Right cardiac atrium (tissue), 5 donors: ENCODE results near the gene FHAD1. TPM values are rescaled to one million over a fixed set of nuclear protein-coding genes. Genes with fewer than 3 reads are reported as not detected.
"Not testable (repeated sequence)": the region's sequence is repeated elsewhere in the genome, so short reads cannot be mapped to it uniquely, and the experiment has no call there.

Experiments used
- ATAC-seq, 2 donors: fragments of 200-7000 bp; cut with Tn5 transposase; one replicate each; pipeline versions ENCODE4 v1.8.0 to v1.9.1; 2020; ENCODE audit warnings: moderate library complexity in 2 of 2, mild to moderate bottlenecking in 1 of 2
- DNase-seq, 3 donors: peaks; one replicate each; pipeline ENCODE4 v3.0.0-alpha.2; 2020
- H3K27ac ChIP-seq: one replicate; pipeline ENCODE4 v1.5.1; 2013; ENCODE audit warnings: mild to moderate bottlenecking, low read length, control low read depth, moderate library complexity
- H3K27me3 ChIP-seq: one replicate; pipeline ENCODE4 v1.6.1; 2013; ENCODE audit not compliant: control insufficient read depth, insufficient read depth
- H3K4me1 ChIP-seq: one replicate; pipeline ENCODE4 v1.6.1; 2013; ENCODE audit warnings: low read length; ENCODE audit not compliant: control insufficient read depth, insufficient read depth
- H3K4me3 ChIP-seq: one replicate; pipeline ENCODE4 v1.5.1; 2013; ENCODE audit warnings: low read length, control low read depth
- H3K9me3 ChIP-seq: one replicate; pipeline ENCODE4 v1.6.1; 2013; ENCODE audit warnings: low read length; ENCODE audit not compliant: control insufficient read depth
- WGBS: extraction: QIAGEN DNeasy Blood & Tissue Kit; methylation state at CpG from one replicate; pipeline ENCODE4 v1.1.7; 2013; 5-methylcytosine and 5-hydroxymethylcytosine counted together
- intact Hi-C, 4 donors: fragments of 100-400 bp; cut with DNase I; formaldehyde crosslinking; loops; one replicate each; pipeline versions ENCODE4 v1.11.0 to v1.14.0; 2022 to 2023
- polyA plus RNA-seq: library from polyadenylated mRNA; stranded (reverse); fragments of 200-250 nt; gene quantifications from one replicate; pipeline ENCODE4 v1.2.3, GENCODE V29; 2013
- total RNA-seq, 4 donors: library from RNA; stranded (reverse); fragmentation: NEBNext Ultra II Directional; extraction: Animal tissue kit (Norgen Biotek cat#: 25700); gene quantifications; one replicate each; pipeline ENCODE4 v1.2.1, GENCODE V29; 2021
- donor health status: healthy with polysubstance abuse.
- donor health status: DM: no; HTN: yes; CAD: no.
- donor health status: DM: no; HTN: no; CAD: no.
- donor health status: DM: no; HTN: yes; CAD: no; lungs with severe emphysema.
- donor health status: DM: yes; HTN: yes; CAD: no.

Gene FHAD1
- total and polyA plus RNA-seq, 5 donors: 0.06 to 1.0 (median 0.17) TPM; not detected in 1

DNA sequence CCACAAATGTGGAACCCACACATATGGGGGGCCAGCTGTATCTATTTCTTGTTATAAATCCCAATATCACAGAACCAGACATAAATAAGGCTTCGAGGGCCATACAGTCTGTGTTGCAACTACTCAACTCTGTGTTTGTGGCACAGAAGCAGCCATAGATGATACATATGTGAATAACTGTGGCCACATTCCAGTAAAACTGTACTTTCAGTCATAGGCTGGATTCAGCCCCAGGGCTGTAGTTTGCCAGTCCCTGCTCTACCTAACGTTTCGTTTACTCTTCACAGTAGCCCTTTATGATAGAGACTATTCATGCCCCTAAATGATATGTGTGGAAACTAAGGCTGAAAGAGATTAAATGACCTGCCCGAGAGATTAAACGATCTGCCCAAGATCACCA lies 48.7 kb downstream of the FHAD1 start:
- no peak overlapping the region for H3K4me3 ChIP-seq
- intact Hi-C loops: no loop called here

DNA sequence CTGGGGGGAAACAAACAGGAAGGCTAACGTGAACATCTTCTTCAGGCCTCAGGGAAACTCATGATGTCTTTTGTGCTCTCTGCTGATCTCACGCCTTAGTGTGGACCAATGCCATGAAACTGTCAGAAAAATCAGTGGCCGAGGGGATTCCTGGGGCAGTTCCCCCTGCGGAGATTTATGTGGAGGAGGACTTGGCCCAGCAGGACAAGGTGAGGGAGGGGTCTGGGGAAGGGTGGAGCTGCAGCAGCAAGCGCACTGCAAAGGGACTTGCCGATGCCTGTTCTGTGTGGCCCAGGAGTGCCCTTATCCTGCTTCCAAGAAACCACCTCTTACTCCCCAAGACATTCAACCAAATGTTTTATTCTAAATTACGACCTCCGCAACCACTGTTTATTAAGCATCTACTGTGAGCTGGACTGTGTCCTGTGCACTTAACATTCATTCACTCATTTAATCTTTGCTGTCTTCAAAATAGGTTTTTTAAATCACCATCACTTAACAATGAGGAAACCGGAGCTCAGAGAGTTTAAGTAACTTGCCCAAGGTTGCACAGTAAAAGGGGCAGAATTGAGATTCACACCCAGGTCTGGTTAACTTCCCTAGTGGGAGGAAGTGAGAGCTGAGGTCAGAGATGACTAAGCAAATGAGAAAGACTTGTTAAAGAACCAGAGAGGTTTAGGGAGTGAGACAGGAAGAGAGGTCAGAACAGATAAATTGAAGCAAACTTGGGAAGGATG lies 49.7 kb downstream of the FHAD1 start:
- no peaks in the 10 kb centered on the region for H3K27me3 ChIP-seq
- 67% methylated on average over 9 of the region's 9 CpGs for WGBS
- no peak overlapping the region for H3K4me3 ChIP-seq
- no peak for ATAC-seq
- intact Hi-C loops: no loop called here
- no peak for DNase-seq
- H3K4me1 ChIP-seq: no peaks in the 10 kb centered on the region
- H3K27ac ChIP-seq: no peak overlapping the region
- H3K9me3 ChIP-seq: no peaks in the 10 kb centered on the region

More for the DNA sequence above, 48.7 kb downstream of the FHAD1 start:
- ATAC-seq (no peak), DNase-seq (no peak)
- Histone ChIP-seq H3K9me3 (no peaks in the 10 kb centered on the region), H3K27me3 (no peaks in the 10 kb centered on the region), H3K4me1 (no peaks in the 10 kb centered on the region), H3K27ac (no peak overlapping the region)
- WGBS: 71% methylated on average over 5 of the region's 5 CpGs

DNA sequence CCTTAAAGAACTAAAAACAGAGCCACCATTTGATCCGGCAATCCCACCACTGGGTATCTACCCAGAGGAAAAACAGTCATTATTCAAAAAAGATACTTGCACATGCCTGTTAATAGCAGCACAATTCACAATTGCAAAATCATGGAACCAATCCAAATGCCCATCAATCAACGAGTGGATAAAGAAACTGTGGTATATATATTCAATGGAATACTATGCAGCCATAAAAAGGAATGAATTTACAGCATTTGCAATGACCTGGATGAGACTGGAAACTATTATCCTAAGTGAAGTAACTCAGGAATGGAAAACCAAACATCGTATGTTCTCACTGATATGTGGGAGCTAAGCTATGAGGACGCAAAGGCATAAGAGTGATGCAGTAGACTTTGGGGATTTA lies 51.0 kb downstream of the FHAD1 start:
- 95% methylated on average over 4 of the region's 4 CpGs for WGBS
- H3K4me3 ChIP-seq, H3K4me1 ChIP-seq, H3K27ac ChIP-seq, H3K27me3 ChIP-seq, DNase-seq, ATAC-seq, H3K9me3 ChIP-seq, intact Hi-C loops: not testable (repeated sequence)

DNA sequence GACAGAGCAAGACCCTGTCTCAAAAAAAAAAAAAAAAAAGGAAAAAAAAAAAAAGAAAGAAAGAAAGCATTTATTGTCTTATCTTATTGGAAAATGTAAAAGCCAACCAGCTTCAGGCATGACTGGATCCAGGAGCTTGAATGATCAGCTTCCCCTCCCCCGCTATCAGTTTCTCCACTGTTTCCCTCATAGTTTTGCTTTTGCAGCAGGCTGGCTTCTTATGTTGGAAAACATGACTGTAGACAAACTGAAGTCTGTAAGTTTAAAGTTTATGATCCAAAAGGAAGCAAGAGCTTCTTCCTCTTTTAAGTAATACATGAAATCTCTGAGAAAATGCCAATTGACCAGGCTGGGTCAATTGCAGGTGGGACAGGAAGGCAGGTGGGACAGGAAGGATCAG lies 52.2 kb downstream of the FHAD1 start:
- H3K27ac ChIP-seq: no peak overlapping the region
- 44% methylated on average over 1 of the region's 1 CpG for WGBS
- no peak for ATAC-seq

DNA sequence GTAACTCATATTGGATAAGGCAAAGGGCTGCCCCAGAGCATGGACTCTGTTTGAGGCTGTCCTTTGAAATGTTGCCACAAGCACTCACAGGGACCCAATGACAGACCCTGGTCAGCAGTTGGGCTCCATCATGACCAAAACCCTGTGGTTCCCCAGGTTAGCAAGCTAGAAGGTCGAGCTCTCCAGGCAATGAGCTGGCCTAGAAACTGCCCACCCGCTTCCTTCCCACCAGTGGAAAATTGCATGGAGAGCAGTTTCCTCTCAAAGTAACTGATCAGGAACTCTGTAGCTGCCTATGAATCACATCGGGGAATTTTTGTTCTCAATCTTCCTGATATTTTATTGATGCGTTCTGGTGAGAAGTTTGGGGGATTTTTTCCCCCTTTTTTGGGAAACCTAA lies 52.8 kb downstream of the FHAD1 start:
- Histone ChIP-seq H3K4me3 (no peak overlapping the region), H3K4me1 (no peaks in the 10 kb centered on the region), H3K27ac (no peak overlapping the region), H3K9me3 (no peaks in the 10 kb centered on the region), H3K27me3 (no peaks in the 10 kb centered on the region)
- no peak for ATAC-seq
- intact Hi-C loops: loop anchor here in 3 of 4 donors (5.0 to 10.0 kb wide), 3 partner anchors 145 to 175 kb away; partner anchors contain the start of gene TMEM51 (in 1 of the 3)
- no peak for DNase-seq
- WGBS: 70% methylated on average over 4 of the region's 4 CpGs

More for the DNA sequence above, 52.2 kb downstream of the FHAD1 start:
- H3K4me3 ChIP-seq: no peak overlapping the region
- intact Hi-C loops: no loop called here
- DNase-seq: no peak
- no peaks in the 10 kb centered on the region for H3K4me1 ChIP-seq
- no peaks in the 10 kb centered on the region for H3K9me3 ChIP-seq
- H3K27me3 ChIP-seq: no peaks in the 10 kb centered on the region

DNA sequence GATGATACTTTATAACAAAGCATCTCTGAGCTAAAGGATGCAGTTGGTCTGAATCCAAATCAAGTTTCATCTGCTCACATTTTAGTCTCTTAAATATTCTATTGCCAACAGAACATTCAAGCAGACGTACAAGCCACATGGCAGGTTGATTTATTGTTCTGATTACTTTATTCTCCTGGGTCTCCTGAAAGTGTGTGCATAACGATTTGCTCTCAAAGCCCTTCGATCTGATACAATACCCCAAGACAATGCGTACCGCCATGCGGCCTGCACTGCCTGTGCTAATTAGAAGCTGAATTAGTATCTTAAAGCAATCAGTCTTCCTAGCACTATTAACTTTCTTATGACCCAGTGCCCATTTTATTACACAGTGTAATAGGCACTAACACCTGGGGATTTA lies 56.9 kb downstream of the FHAD1 start:
- no peak overlapping the region for H3K27ac ChIP-seq
- no peaks in the 10 kb centered on the region for H3K4me1 ChIP-seq
- 87% methylated on average over 6 of the region's 6 CpGs for whole genome bisulfite sequencing
- no peaks in the 10 kb centered on the region for H3K27me3 ChIP-seq
- DNase-seq: no peak
- ATAC-seq: no peak
- H3K4me3 ChIP-seq: no peak overlapping the region
- intact Hi-C loops: loop anchor here in 3 of 4 donors (2.0 to 10.0 kb wide), 4 partner anchors 149 to 179 kb away; partner anchors contain the start of gene TMEM51 (in 1 of the 3)
- H3K9me3 ChIP-seq: no peaks in the 10 kb centered on the region

DNA sequence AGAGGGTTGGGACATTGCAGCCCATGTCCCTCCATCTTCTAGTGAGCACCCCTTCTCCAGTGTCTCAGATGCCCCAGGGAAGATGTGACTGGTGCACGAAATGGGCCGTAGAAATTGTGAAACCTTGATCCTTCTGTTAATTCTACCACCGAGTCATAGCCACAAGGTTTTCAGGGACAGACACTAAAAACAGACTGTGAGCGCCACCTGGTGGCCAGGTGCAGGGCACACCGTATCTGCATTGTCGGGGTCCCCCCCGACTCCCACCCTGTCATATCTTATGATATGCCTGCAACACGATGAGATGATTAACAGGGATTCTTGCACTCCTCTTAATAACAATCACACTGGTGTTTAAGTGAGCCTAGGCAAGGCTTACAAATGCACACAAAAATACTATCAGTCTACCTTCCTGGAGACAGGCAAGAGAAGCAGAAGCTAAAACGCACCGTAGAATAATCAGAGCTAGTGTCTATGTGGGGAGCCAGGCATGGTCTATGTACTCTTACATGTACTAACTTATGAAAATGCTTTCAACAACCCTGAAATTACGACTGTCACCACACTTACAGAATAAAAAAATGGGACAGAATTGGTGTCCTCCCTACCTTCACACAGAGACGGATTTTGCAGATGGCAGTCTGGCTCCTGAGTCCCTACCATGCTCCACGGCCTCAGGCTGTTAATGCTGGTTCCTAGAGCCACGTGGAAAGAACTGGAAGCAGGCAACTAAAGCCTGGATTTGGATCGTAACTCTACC lies 57.9 kb downstream of the FHAD1 start:
- H3K4me3 ChIP-seq: no peak overlapping the region
- ATAC-seq: peak in 1 of 2 donors; percentile 66
- H3K4me1 ChIP-seq: no peaks in the 10 kb centered on the region
- no peaks in the 10 kb centered on the region for H3K27me3 ChIP-seq
- intact Hi-C loops: loop anchor here in 3 of 4 donors (2.0 to 10.0 kb wide), 4 partner anchors 150 to 180 kb away; partner anchors contain the start of gene TMEM51 (in 1 of the 3)
- DNase-seq: peak; percentile 63 to 82 (median 75)
- H3K9me3 ChIP-seq: no peaks in the 10 kb centered on the region
- H3K27ac ChIP-seq: no peak overlapping the region
- 28% methylated on average over 15 of the region's 15 CpGs for WGBS

DNA sequence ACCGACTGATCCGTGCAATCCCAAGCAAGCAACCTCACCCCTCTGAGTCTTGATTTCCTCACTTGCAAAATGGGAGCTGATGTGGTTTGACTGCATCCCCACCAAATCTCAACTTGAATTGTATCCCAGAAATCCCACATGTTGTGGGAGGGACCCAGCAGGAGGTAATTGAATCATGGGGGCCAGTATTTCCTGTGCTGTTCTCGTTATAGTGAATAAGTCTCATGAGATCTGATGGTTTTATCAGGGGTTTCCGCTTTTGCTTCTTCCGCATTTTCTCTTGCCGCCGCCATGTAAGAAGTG lies 58.4 kb downstream of the FHAD1 start:
- no peaks in the 10 kb centered on the region for H3K9me3 ChIP-seq
- 69% methylated on average over 7 of the region's 7 CpGs for WGBS
- intact Hi-C loops: loop anchor here in 2 of 4 donors (2.0 to 10.0 kb wide), 3 partner anchors 151 to 181 kb away; partner anchors contain the start of gene TMEM51 (in 1 of the 2)
- H3K27me3 ChIP-seq: no peaks in the 10 kb centered on the region
- no peak overlapping the region for H3K27ac ChIP-seq
- DNase-seq (no peak), ATAC-seq (no peak)
- no peak overlapping the region for H3K4me3 ChIP-seq
- no peaks in the 10 kb centered on the region for H3K4me1 ChIP-seq

DNA sequence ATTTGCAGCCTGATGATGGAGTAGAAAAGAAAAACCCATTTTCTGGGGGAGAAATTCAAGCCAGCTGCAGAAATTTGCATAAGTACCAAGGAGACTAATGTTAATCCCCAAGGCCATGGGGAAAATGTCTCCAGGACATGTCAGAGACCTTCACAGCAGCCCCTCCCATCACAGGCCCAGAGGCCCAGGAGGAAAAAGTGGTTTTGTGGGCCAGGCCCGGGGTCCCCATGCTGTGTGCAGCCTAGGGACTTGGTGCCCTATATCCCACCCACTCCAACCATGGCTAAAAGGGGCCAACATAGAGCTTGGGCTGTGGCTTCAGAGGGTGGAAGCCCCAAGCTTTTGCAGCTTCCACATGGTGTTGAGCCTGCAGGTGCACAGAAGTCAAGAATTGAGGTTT lies 59.3 kb downstream of the FHAD1 start:
- not testable (repeated sequence) for DNase-seq, H3K27me3 ChIP-seq, H3K27ac ChIP-seq, H3K4me1 ChIP-seq, H3K4me3 ChIP-seq, ATAC-seq, H3K9me3 ChIP-seq
- intact Hi-C loops: loop anchor here in 2 of 4 donors (10.0 kb wide), 2 partner anchors 152 to 182 kb away; partner anchors contain the start of gene TMEM51 (in 1 of the 2)
- WGBS: 38% methylated on average over 1 of the region's 1 CpG

DNA sequence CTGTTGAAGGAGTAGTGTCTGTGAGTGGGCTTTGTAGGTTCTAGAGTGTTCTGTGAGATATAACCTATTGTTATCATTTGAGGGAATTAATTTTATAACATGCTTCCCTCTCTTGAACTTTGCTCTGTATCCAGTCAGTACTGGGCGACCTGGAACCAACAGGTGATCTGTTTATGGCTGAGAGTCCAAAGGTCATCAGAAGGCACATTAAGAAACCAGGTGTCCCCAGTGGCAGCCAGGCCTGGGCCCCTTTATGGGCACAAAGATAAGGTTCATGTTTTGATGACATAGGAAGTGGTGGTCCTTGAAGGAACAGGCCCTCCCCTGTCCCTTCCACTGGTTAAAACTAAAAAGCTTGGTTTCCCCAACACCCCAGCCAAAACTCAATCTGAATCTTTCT lies 61.1 kb downstream of the FHAD1 start:
- H3K4me1 ChIP-seq: no peaks in the 10 kb centered on the region
- ATAC-seq: peak in 1 of 2 donors; percentile 53
- WGBS: 78% methylated on average over 1 of the region's 1 CpG
- H3K4me3 ChIP-seq: no peak overlapping the region
- no peaks in the 10 kb centered on the region for H3K27me3 ChIP-seq
- no peaks in the 10 kb centered on the region for H3K9me3 ChIP-seq
- no peak overlapping the region for H3K27ac ChIP-seq
- intact Hi-C loops: loop anchor here in 2 of 4 donors (10.0 kb wide), 2 partner anchors 153 to 183 kb away; partner anchors contain the start of gene TMEM51 (in 1 of the 2)
- DNase-seq: no peak

DNA sequence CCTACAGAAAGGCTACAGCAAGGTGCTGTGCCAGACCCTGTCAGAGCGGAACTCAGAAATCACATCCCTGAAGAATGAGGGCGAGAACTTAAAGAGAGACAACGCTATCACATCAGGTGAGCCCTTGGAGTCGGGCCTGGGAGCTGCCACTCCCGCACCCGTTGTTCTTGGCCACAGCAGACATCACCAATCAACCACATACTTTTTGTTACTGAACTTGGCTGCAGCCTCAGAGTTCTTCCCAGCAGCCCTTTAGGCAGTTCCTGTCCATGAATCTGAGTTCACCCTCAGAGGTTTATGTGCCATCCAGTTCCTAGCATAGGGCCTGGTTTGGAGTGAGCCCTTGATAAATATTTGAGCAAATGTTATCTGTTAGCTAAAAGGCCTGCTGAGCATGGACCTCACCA lies 61.6 kb downstream of the FHAD1 start:
- intact Hi-C loops: loop anchor here in 2 of 4 donors (10.0 kb wide), 2 partner anchors 154 to 184 kb away; partner anchors contain the start of gene TMEM51 (in 1 of the 2)
- no peak overlapping the region for H3K4me3 ChIP-seq
- 90% methylated on average over 6 of the region's 6 CpGs for WGBS

More for the DNA sequence above, 61.6 kb downstream of the FHAD1 start:
- H3K9me3 ChIP-seq: no peaks in the 10 kb centered on the region
- H3K27me3 ChIP-seq: no peaks in the 10 kb centered on the region
- no peak overlapping the region for H3K27ac ChIP-seq
- ATAC-seq: no peak
- no peaks in the 10 kb centered on the region for H3K4me1 ChIP-seq
- no peak for DNase-seq
